K562 (cell line): ENCODE results near the gene PRCD. TPM values are rescaled to one million over a fixed set of nuclear protein-coding genes. Genes with fewer than 3 reads are reported as not detected.

Experiments used
- ATAC-seq: fragments of 200-7000 bp; cut with Tn5 transposase; 3 replicates; pipeline ENCODE4 v1.9.1; 2020; ENCODE audit warnings: moderate library complexity
- BruUV-seq: library from RNA; stranded (reverse); fragments of 400-500 nt; replicated peaks from 2 replicates; lab custom pipeline; 2021; lab: Mats Ljungman, UMichigan
- CTCF ChIA-PET: fragments of 300-600 bp; formaldehyde crosslinking; extraction: SDS; loops from one replicate; lab custom pipeline; 2021; ENCODE audit warnings: low intra/inter-chr PET ratio; lab: Yijun Ruan, JAX
- POLR2A ChIA-PET: fragments of 300-600, 350-650 bp; sonication (Branson Sonifier 250); formaldehyde crosslinking; extraction: SDS; loops from one replicate; lab custom pipeline; 2021; ENCODE audit warnings: antibody characterized with exemption, inconsistent platforms; lab: Yijun Ruan, JAX
- DNase-seq, 4 experiments: peaks; one replicate each; pipeline versions ENCODE4 v3.0.0 to v3.0.0-alpha.2; 2011 to 2018; ENCODE audit warnings: low spot score in 3 of 4, mixed read lengths in 3 of 4; ENCODE audit errors: extremely low read depth in 1 of 4
- FAIRE-seq: peaks from 2 replicates; lab custom pipeline; 2011; peaks lifted over from hg19 to GRCh38; lab: Jason Lieb, UNC
- H2AFZ ChIP-seq: 2 replicates; pipeline ENCODE4 v1.6.0; 2011; ENCODE audit warnings: low read depth, low read length, control low read depth, inconsistent platforms
- H3K27ac ChIP-seq: fragments of 200-600 bp; 3 replicates; pipeline ENCODE4 v1.8.0; 2011; ENCODE audit warnings: low read depth, mild to moderate bottlenecking, control low read depth, inconsistent platforms, low read length, moderate library complexity, mixed read lengths; ENCODE audit errors: extremely low read depth
- H3K27me3 ChIP-seq, 2 experiments: fragments of 300-600 bp in 1 of 2; 2 replicates in 1 of 2; 3 replicates in 1 of 2; pipeline versions ENCODE4 v1.6.0 to v1.8.0; 2011; ENCODE audit warnings: inconsistent platforms in 2 of 2, low read length in 2 of 2, mild to moderate bottlenecking in 1 of 2, mixed read lengths in 1 of 2, moderate library complexity in 1 of 2; ENCODE audit not compliant: control insufficient read depth in 2 of 2, insufficient read depth in 2 of 2
- H3K36me3 ChIP-seq: fragments of 300-600 bp; 3 replicates; pipeline ENCODE4 v1.8.0; 2011; ENCODE audit warnings: mild to moderate bottlenecking, low read length, inconsistent platforms; ENCODE audit not compliant: control insufficient read depth, insufficient read depth
- H3K4me1 ChIP-seq, 2 experiments: fragments of 200-600 bp in 1 of 2; replicated peaks in 1 of 2; 2 replicates in 1 of 2; 3 replicates in 1 of 2; pipeline versions ENCODE4 v1.5.1 to v1.8.0; 2011; ENCODE audit warnings: inconsistent platforms in 2 of 2, low read length in 2 of 2, mild to moderate bottlenecking in 1 of 2, mixed read lengths in 1 of 2, moderate library complexity in 1 of 2; ENCODE audit not compliant: control insufficient read depth in 2 of 2, insufficient read depth in 2 of 2
- H3K4me2 ChIP-seq: 2 replicates; pipeline ENCODE4 v1.6.1; 2011; ENCODE audit warnings: low read length, control low read depth, inconsistent platforms, mixed read lengths; ENCODE audit not compliant: insufficient read depth
- H3K4me3 ChIP-seq: fragments of 200-600 bp; sonication (generic), shearing (Covaris generic); 2 replicates; pipeline ENCODE4 v1.5.1; 2016; ENCODE audit warnings: control low read depth, inconsistent platforms
- H3K79me2 ChIP-seq: fragments of 200-600 bp; 3 replicates; pipeline ENCODE4 v1.8.0; 2011; ENCODE audit warnings: low read length, inconsistent platforms; ENCODE audit not compliant: control insufficient read depth, insufficient read depth
- H3K9ac ChIP-seq, 2 experiments: 2 replicates each; pipeline versions ENCODE4 v1.6.0 to v1.6.1; 2011; ENCODE audit warnings: low read depth in 2 of 2, low read length in 2 of 2, control low read depth in 1 of 2, inconsistent platforms in 1 of 2, mild to moderate bottlenecking in 1 of 2, mixed read lengths in 1 of 2; ENCODE audit not compliant: insufficient read depth in 1 of 2
- H3K9me1 ChIP-seq: one replicate; pipeline ENCODE4 v1.6.0; 2011; ENCODE audit warnings: inconsistent platforms, mild to moderate bottlenecking, low read length, moderate library complexity; ENCODE audit not compliant: control insufficient read depth, insufficient read depth
- H3K9me3 ChIP-seq: replicated peaks from 2 replicates; pipeline ENCODE4 v1.5.1; 2011; ENCODE audit warnings: low read depth, low read length, inconsistent platforms; ENCODE audit not compliant: control insufficient read depth, insufficient read depth
- H4K20me1 ChIP-seq: replicated peaks from 2 replicates; pipeline ENCODE4 v1.6.1; 2011; ENCODE audit warnings: low read length, inconsistent platforms, mixed read lengths; ENCODE audit not compliant: control insufficient read depth, insufficient read depth
- ATF6 ChIP-seq: sonication (generic); formaldehyde crosslinking; IDR thresholded peaks from 2 replicates; pipeline ENCODE4 v1.4.0; 2020; ENCODE audit warnings: mild to moderate bottlenecking, missing genetic modification reagents
- FIP1L1 ChIP-seq: fragments of 200-400 bp; formaldehyde crosslinking; IDR thresholded peaks from 2 replicates; pipeline ENCODE4 v1.6.1; 2018; ENCODE audit warnings: mild to moderate bottlenecking, low read depth, low read length; ENCODE audit not compliant: poor library complexity, severe bottlenecking
- JUN ChIP-seq, 2 experiments: sonication (generic) in 1 of 2; formaldehyde crosslinking in 1 of 2; IDR thresholded peaks; 2 replicates each; pipeline versions ENCODE4 v1.6.1 to v1.8.0; 2012 to 2022; ENCODE audit warnings: borderline replicate concordance in 2 of 2, mild to moderate bottlenecking in 2 of 2, improper control_type of control experiment in 1 of 2, low read depth in 1 of 2, low read length in 1 of 2, missing genetic modification reagents in 1 of 2
- POLR2AphosphoS5 ChIP-seq: IDR thresholded peaks from 2 replicates; pipeline ENCODE4 v1.6.1; 2011; ENCODE audit warnings: mild to moderate bottlenecking, low read depth, low read length, moderate library complexity; ENCODE audit not compliant: control insufficient read depth, insufficient read depth
- PPARD ChIP-seq: fragments of 250-450 bp; sonication (Bioruptor Pico); IDR thresholded peaks from 2 replicates; pipeline ENCODE4 v1.8.0; 2022; ENCODE audit warnings: inconsistent platforms, mild to moderate bottlenecking, moderate library complexity
- SRSF7 ChIP-seq: fragments of 200-400 bp; formaldehyde crosslinking; optimal IDR thresholded peaks from 2 replicates; pipeline ENCODE3; 2017; ENCODE audit warnings: mild to moderate bottlenecking, low read depth, low read length
- TAF1 ChIP-seq: IDR thresholded peaks from 2 replicates; pipeline ENCODE4 v1.6.1; 2011; ENCODE audit warnings: mild to moderate bottlenecking, low read length, moderate library complexity; ENCODE audit not compliant: insufficient read depth, control insufficient read depth, severe bottlenecking; ENCODE audit errors: extremely low read depth
- TBP ChIP-seq: optimal IDR thresholded peaks from 2 replicates; pipeline ENCODE3; 2011; ENCODE audit warnings: low read depth, low read length, improper control_type of control experiment
- TCF7L2 ChIP-seq: fragments of 150-350 bp; IDR thresholded peaks from 2 replicates; pipeline ENCODE4 v1.6.1; 2016; ENCODE audit warnings: low read depth, mild to moderate bottlenecking, low read length, moderate library complexity
- TRIM28 ChIP-seq: fragments of 450-650 bp; IDR thresholded peaks from 2 replicates; pipeline ENCODE4 v1.6.1; 2017
- U2AF2 ChIP-seq: fragments of 200-400 bp; formaldehyde crosslinking; optimal IDR thresholded peaks from 2 replicates; pipeline ENCODE3; 2017; ENCODE audit warnings: low read depth, mild to moderate bottlenecking, low read length
- ZKSCAN3 ChIP-seq: fragments of 250-450 bp; sonication (Bioruptor Pico); IDR thresholded peaks from 2 replicates; pipeline ENCODE4 v1.4.0; 2020
- ZNF639 ChIP-seq, 2 experiments: fragments of 200-800 bp in 1 of 2; sonication (Bioruptor generic) in 1 of 2; sonication (generic) in 1 of 2; formaldehyde crosslinking in 1 of 2; IDR thresholded peaks in 1 of 2; conservative IDR thresholded peaks in 1 of 2; 2 replicates each; pipeline versions ENCODE4 v1.5.0 to v1.6.1; 2016 to 2020; ENCODE audit warnings: missing compliant biosample characterization in 1 of 2, missing genetic modification characterization in 1 of 2, missing genetic modification reagents in 1 of 2
- WGBS: fragments of 100-300 bp; shearing (Covaris generic); methylation state at CpG from one replicate; pipeline ENCODE4 v1.1.6; 2016; ENCODE audit warnings: low coverage, mixed read lengths; ENCODE audit not compliant: insufficient coverage; ENCODE audit errors: missing lambda C conversion rate; 5-methylcytosine and 5-hydroxymethylcytosine counted together
- in situ Hi-C: fragments of 300-500 bp; cut with MboI; formaldehyde crosslinking; loops from 4 replicates; pipeline ENCODE4 v1.15.0; 2018; ENCODE audit warnings: inconsistent platforms, mixed read lengths
- intact Hi-C: fragments of 100-400 bp; cut with micrococcal nuclease; formaldehyde crosslinking; loops from 2 replicates; pipeline ENCODE4 v1.14.2; 2022
- polyA plus RNA-seq, 8 experiments: library from polyadenylated mRNA; depleted of rRNA in 4 of 8; stranded (reverse) in 5 of 8; unstranded in 3 of 8; fragments of >200 nt; fragmentation: Nextera tagmentation in 2 of 8; fragmentation: Illumina TruSeq in 1 of 8; extraction: Ambion mirVana in 2 of 8; extraction: Trizol in 1 of 8; gene quantifications; 2 replicates each; pipeline versions ENCODE4 v1.2.1 to v1.2.3, GENCODE V29; 2011 to 2014; ENCODE audit warnings: inconsistent platforms in 1 of 8, missing spikeins in 1 of 8
- total RNA-seq, 7 experiments: library from RNA; depleted of rRNA in 6 of 7; stranded (reverse); fragments of >200 nt in 6 of 7; fragmentation: Illumina TruSeq in 2 of 7; extraction: Trizol in 2 of 7; gene quantifications; 2 replicates each; pipeline versions ENCODE4 v1.2.1 to v1.2.3, GENCODE V29; 2011 to 2021; ENCODE audit warnings: low replicate concordance in 1 of 7

Gene PRCD
- total and polyA plus RNA-seq, 9 of the 15 experiments (the other 6 are each of a cell fraction or from before 2014, with no cell fraction given), result 0.20 to 0.25 (median 0.21) TPM; not detected in 6

GRCh38 chr17:76549539-76549938 lies 9.7 kb downstream of the PRCD start (continued):
- TF ChIP-seq JUN (IDR thresholded peaks at IDR 0.05; ENCODE audit: borderline replicate concordance, low read depth, low read length), result no peak
- no peak for TF ChIP-seq JUN (CRISPR knock-in tag; IDR thresholded peaks at IDR 0.05; ENCODE audit: borderline replicate concordance)
- no peak for TF ChIP-seq TCF7L2
- no peak for TF ChIP-seq ZKSCAN3 (CRISPR knock-in tag)
- no peak for TF ChIP-seq FIP1L1
- TF ChIP-seq TRIM28, result no peak
- no peak for TF ChIP-seq PPARD

- Histone ChIP-seq H3K4me3 (no peak overlapping the region), H2AFZ (no peak overlapping the region), H3K27me3 (no peaks in the 10 kb centered on the region), H3K9me1 (no peaks in the 10 kb centered on the region), H3K4me1 (peaks cover 3 to 15% of the 10 kb centered on the region in 2 experiments), H4K20me1 (no peaks in the 10 kb centered on the region), H3K9ac (peak overlapping the region in 1 of 2 experiments; percentile 4; a peak in 1 of 4 replicates), H3K9me3 (no peaks in the 10 kb centered on the region), H3K79me2 (no peaks in the 10 kb centered on the region), H3K4me2 (no peak overlapping the region), H3K36me3 (no peaks in the 10 kb centered on the region), H3K27ac (no peak overlapping the region)
- BruUV-seq, result no TSS peak
- POLR2A ChIA-PET, result interaction anchor here (1.0 to 1.5 kb wide), 4 partner anchors 22 to 73 kb away, joined by 3 to 7 read pairs (median 3); no protein-coding TSS in a partner anchor
- FAIRE-seq (no peak), DNase-seq (no peak), ATAC-seq (no peak)
- intact Hi-C loops, result no loop called here
- CTCF ChIA-PET, result interaction anchor here (1.3 kb wide), 1 partner anchor 26 kb away, joined by 3 read pairs; no protein-coding TSS in a partner anchor
- in situ Hi-C loops, result no loop called here
- 64% methylated on average over 15 of the region's 15 CpGs for WGBS
- no peak for TF ChIP-seq PPARD
- TF ChIP-seq POLR2AphosphoS5, result no peak
- no peak for TF ChIP-seq ATF6 (CRISPR knock-in tag)
- no peak for TF ChIP-seq SRSF7
- TF ChIP-seq ZNF639 (CRISPR knock-in tag; conservative IDR thresholded peaks at IDR 0.05 in 1 of 2, IDR thresholded peaks at IDR 0.05 in 1 of 2), result no peak
- no peak for TF ChIP-seq TAF1
- no peak for TF ChIP-seq TBP
- no peak for TF ChIP-seq U2AF2
These were observed 11.1 kb downstream of the PRCD start for GRCh38 chr17:76550712-76551615.
